Activated naive CD8-positive, alpha-beta T cell (primary cell): ENCODE data around the gene GJC2.

Experiments used
- H3K27ac Mint-ChIP-seq: one replicate; pipeline ENCODE4 v1.8.0; 2021; ENCODE audit warnings: mixed read lengths
- H3K27me3 Mint-ChIP-seq: one replicate; pipeline ENCODE4 v1.8.0; 2021; ENCODE audit warnings: mixed read lengths
- H3K36me3 Mint-ChIP-seq: one replicate; pipeline ENCODE4 v1.8.0; 2021; ENCODE audit warnings: mixed read lengths
- H3K4me1 Mint-ChIP-seq: one replicate; pipeline ENCODE4 v1.8.0; 2021; ENCODE audit warnings: low read depth, mixed read lengths
- H3K4me3 Mint-ChIP-seq: one replicate; pipeline ENCODE4 v1.8.0; 2021; ENCODE audit warnings: mild to moderate bottlenecking, mixed read lengths
- H3K9me3 Mint-ChIP-seq: one replicate; pipeline ENCODE4 v1.8.0; 2021; ENCODE audit warnings: low read depth, mixed read lengths

Gene GJC2

GRCh38 chr1:228134591-228134990, 15.1 kb upstream of the GJC2 start:
- H3K4me3 Mint-ChIP-seq = no peak overlapping the region
- H3K27ac Mint-ChIP-seq = no peak overlapping the region
- H3K27me3 Mint-ChIP-seq = peaks cover 2% of the 10 kb centered on the region
- H3K4me1 Mint-ChIP-seq = peaks cover 8% of the 10 kb centered on the region
- H3K36me3 Mint-ChIP-seq = no peaks in the 10 kb centered on the region
- H3K9me3 Mint-ChIP-seq = no peaks in the 10 kb centered on the region

- H3K4me3 Mint-ChIP-seq = no peak overlapping the region
- no peaks in the 10 kb centered on the region for H3K27me3 Mint-ChIP-seq
- H3K9me3 Mint-ChIP-seq = no peaks in the 10 kb centered on the region
- no peaks in the 10 kb centered on the region for H3K36me3 Mint-ChIP-seq
- peaks cover under 1% of the 10 kb centered on the region for H3K4me1 Mint-ChIP-seq
- no peak overlapping the region for H3K27ac Mint-ChIP-seq
Observed at GRCh38 chr1:228136901-228137300, 12.8 kb upstream of the GJC2 start.

GRCh38 chr1:228139406-228139930, 10.3 kb upstream of the GJC2 start:
- Mint-ChIP-seq H3K27ac (peak overlapping the region; percentile 93), H3K4me3 (peak overlapping the region; percentile 98), H3K4me1 (peaks cover 24% of the 10 kb centered on the region), H3K9me3 (no peaks in the 10 kb centered on the region), H3K27me3 (no peaks in the 10 kb centered on the region), H3K36me3 (no peaks in the 10 kb centered on the region)

- Mint-ChIP-seq H3K4me3 (peak within 1 kb of the TSS; percentile 98), H3K36me3 (no peaks in the 10 kb centered on the region), H3K9me3 (no peaks in the 10 kb centered on the region), H3K27me3 (no peaks in the 10 kb centered on the region), H3K4me1 (peaks cover 27% of the 10 kb centered on the region), H3K27ac (peak within 1 kb of the TSS; percentile 95)
Observed at GRCh38 chr1:228139931-228140723, 9.6 kb upstream of the GJC2 start, which contains the start of gene GUK1. Gene GUK1, plus strand, starts transcription at chr1:228140279. Its CDS starts 24 bp downstream, at chr1:228140303.

- no peaks in the 10 kb centered on the region for H3K9me3 Mint-ChIP-seq
- H3K4me1 Mint-ChIP-seq = peaks cover 27% of the 10 kb centered on the region
- no peaks in the 10 kb centered on the region for H3K36me3 Mint-ChIP-seq
Observed at GRCh38 chr1:228140724-228141225, 9.0 kb upstream of the GJC2 start.

GRCh38 chr1:228141226-228142044, 8.3 kb upstream of the GJC2 start:
- H3K36me3 Mint-ChIP-seq = no peaks in the 10 kb centered on the region
- no peaks in the 10 kb centered on the region for H3K9me3 Mint-ChIP-seq
- H3K4me1 Mint-ChIP-seq = peaks cover 27% of the 10 kb centered on the region
- H3K27me3 Mint-ChIP-seq = no peaks in the 10 kb centered on the region
- peak overlapping the region; percentile 98 for H3K4me3 Mint-ChIP-seq
- H3K27ac Mint-ChIP-seq = peak overlapping the region; percentile 95

More at GRCh38 chr1:228140724-228141225, 9.0 kb upstream of the GJC2 start:
- Mint-ChIP-seq H3K4me3 (peak overlapping the region; percentile 98), H3K27me3 (no peaks in the 10 kb centered on the region), H3K27ac (peak overlapping the region; percentile 95)

- Mint-ChIP-seq H3K4me3 (peak overlapping the region; percentile 98), H3K27ac (peak overlapping the region; percentile 95), H3K9me3 (no peaks in the 10 kb centered on the region), H3K36me3 (no peaks in the 10 kb centered on the region), H3K27me3 (no peaks in the 10 kb centered on the region), H3K4me1 (peaks cover 27% of the 10 kb centered on the region)
Observed at GRCh38 chr1:228142155-228142691, 7.5 kb upstream of the GJC2 start.

GRCh38 chr1:228142701-228143136, 7.0 kb upstream of the GJC2 start:
- Mint-ChIP-seq H3K4me1 (peaks cover 27% of the 10 kb centered on the region), H3K4me3 (peak overlapping the region; percentile 98)

GRCh38 chr1:228143480-228144192, 6.1 kb upstream of the GJC2 start:
- peak overlapping the region; percentile 98 for H3K4me3 Mint-ChIP-seq
- no peaks in the 10 kb centered on the region for H3K36me3 Mint-ChIP-seq
- no peaks in the 10 kb centered on the region for H3K27me3 Mint-ChIP-seq
- H3K9me3 Mint-ChIP-seq = no peaks in the 10 kb centered on the region
- peaks cover 27% of the 10 kb centered on the region for H3K4me1 Mint-ChIP-seq
- peak overlapping the region; percentile 76 for H3K27ac Mint-ChIP-seq

More at GRCh38 chr1:228142701-228143136, 7.0 kb upstream of the GJC2 start:
- H3K27me3 Mint-ChIP-seq = no peaks in the 10 kb centered on the region
- peak overlapping the region; percentile 76 for H3K27ac Mint-ChIP-seq
- no peaks in the 10 kb centered on the region for H3K36me3 Mint-ChIP-seq
- no peaks in the 10 kb centered on the region for H3K9me3 Mint-ChIP-seq

- Mint-ChIP-seq H3K4me3 (peak overlapping the region; percentile 98), H3K9me3 (no peaks in the 10 kb centered on the region), H3K4me1 (peaks cover 27% of the 10 kb centered on the region), H3K36me3 (no peaks in the 10 kb centered on the region), H3K27ac (no peak overlapping the region), H3K27me3 (no peaks in the 10 kb centered on the region)
Observed at GRCh38 chr1:228144193-228144992, 5.3 kb upstream of the GJC2 start.

GRCh38 chr1:228144993-228145343, 4.8 kb upstream of the GJC2 start:
- Mint-ChIP-seq H3K4me3 (no peak overlapping the region), H3K27me3 (no peaks in the 10 kb centered on the region), H3K27ac (no peak overlapping the region), H3K4me1 (peaks cover 27% of the 10 kb centered on the region), H3K9me3 (no peaks in the 10 kb centered on the region), H3K36me3 (no peaks in the 10 kb centered on the region)

- H3K36me3 Mint-ChIP-seq = no peaks in the 10 kb centered on the region
- H3K4me3 Mint-ChIP-seq = no peak overlapping the region
- no peaks in the 10 kb centered on the region for H3K9me3 Mint-ChIP-seq
- no peak overlapping the region for H3K27ac Mint-ChIP-seq
- no peaks in the 10 kb centered on the region for H3K27me3 Mint-ChIP-seq
- H3K4me1 Mint-ChIP-seq = peaks cover 27% of the 10 kb centered on the region
Observed at GRCh38 chr1:228145463-228146416, 4.0 kb upstream of the GJC2 start.
